Osteoblast (primary cell): Measurements from ENCODE around the gene DCTN5. TPM values are rescaled to one million over a fixed set of nuclear protein-coding genes. Genes with fewer than 3 reads are reported as not detected.

Source experiments
- DNase-seq: peaks from one replicate; pipeline ENCODE4 v3.0.0; 2011; ENCODE audit warnings: low spot score, mixed read lengths; ENCODE audit not compliant: insufficient read length; ENCODE audit errors: missing footprints
- H2AFZ ChIP-seq: 2 replicates; pipeline ENCODE4 v1.6.0; 2011; ENCODE audit warnings: mild to moderate bottlenecking, low read length
- H3K27ac ChIP-seq: 2 replicates; pipeline ENCODE4 v1.5.1; 2011; ENCODE audit warnings: mild to moderate bottlenecking, low read depth, low read length, moderate library complexity
- H3K27me3 ChIP-seq: 2 replicates; pipeline ENCODE4 v1.6.0; 2012; ENCODE audit warnings: mild to moderate bottlenecking, control low read depth, inconsistent platforms, low read length, moderate library complexity; ENCODE audit not compliant: insufficient read depth
- H3K36me3 ChIP-seq: 2 replicates; pipeline ENCODE4 v1.5.1; 2011; ENCODE audit warnings: mild to moderate bottlenecking, low read length, control low read depth, moderate library complexity; ENCODE audit not compliant: insufficient read depth
- H3K4me1 ChIP-seq: 2 replicates; pipeline ENCODE4 v1.5.1; 2011; ENCODE audit warnings: mild to moderate bottlenecking, low read length, control low read depth, moderate library complexity; ENCODE audit not compliant: insufficient read depth
- H3K4me2 ChIP-seq: 2 replicates; pipeline ENCODE4 v1.6.0; 2011; ENCODE audit warnings: mild to moderate bottlenecking, low read length; ENCODE audit not compliant: insufficient read depth
- H3K4me3 ChIP-seq: fragments of 200-600 bp; sonication (generic); 3 replicates; pipeline ENCODE4 v1.5.1; 2012; ENCODE audit warnings: mild to moderate bottlenecking, low read length, inconsistent platforms; ENCODE audit not compliant: insufficient read depth
- H3K79me2 ChIP-seq: 2 replicates; pipeline ENCODE4 v1.6.0; 2012; ENCODE audit warnings: mild to moderate bottlenecking, low read length, control low read depth, inconsistent platforms; ENCODE audit not compliant: insufficient read depth
- H3K9me3 ChIP-seq: 2 replicates; pipeline ENCODE4 v1.5.1; 2011; ENCODE audit warnings: low read depth, low read length, control low read depth
- H4K20me1 ChIP-seq: 2 replicates; pipeline ENCODE4 v1.6.0; 2012; ENCODE audit warnings: mild to moderate bottlenecking, low read length, control low read depth; ENCODE audit not compliant: insufficient read depth
- CTCF ChIP-seq: IDR thresholded peaks from 2 replicates; pipeline ENCODE4 v1.5.1; 2011; ENCODE audit warnings: mild to moderate bottlenecking, low read depth, low read length, moderate library complexity; ENCODE audit errors: extremely low read depth
- total RNA-seq: library from RNA; depleted of rRNA; stranded (reverse); fragments of >200 nt; gene quantifications from 2 replicates; pipeline ENCODE4 v1.2.3, GENCODE V29; 2012

DCTN5 gene
- total RNA-seq, 1 donor, result 35.5 TPM

- no peaks in the 10 kb centered on the region for H4K20me1 ChIP-seq
- no peak overlapping the region for H3K27ac ChIP-seq
- no peaks in the 10 kb centered on the region for H3K9me3 ChIP-seq
- no peak for DNase-seq
- no peak overlapping the region for H3K4me2 ChIP-seq
- no peaks in the 10 kb centered on the region for H3K27me3 ChIP-seq
- H3K36me3 ChIP-seq, result peaks cover 58% of the 10 kb centered on the region
- no peak overlapping the region for H2AFZ ChIP-seq
- no peak for TF ChIP-seq CTCF
- H3K4me1 ChIP-seq, result peaks cover 6% of the 10 kb centered on the region
- H3K79me2 ChIP-seq, result peaks cover 3% of the 10 kb centered on the region
- no peak overlapping the region for H3K4me3 ChIP-seq
Observed at GRCh38 chr16:23689442-23690187, 48.3 kb downstream of the DCTN5 start.

- no peak overlapping the region for H3K4me2 ChIP-seq
- H3K36me3 ChIP-seq, result peaks cover 46% of the 10 kb centered on the region
- H3K27me3 ChIP-seq, result no peaks in the 10 kb centered on the region
- H3K27ac ChIP-seq, result no peak overlapping the region
- no peaks in the 10 kb centered on the region for H3K9me3 ChIP-seq
- TF ChIP-seq CTCF, result no peak
- H4K20me1 ChIP-seq, result no peaks in the 10 kb centered on the region
- H3K4me1 ChIP-seq, result peaks cover 6% of the 10 kb centered on the region
- H2AFZ ChIP-seq, result no peak overlapping the region
- no peak overlapping the region for H3K4me3 ChIP-seq
- DNase-seq, result peak; percentile 48
- H3K79me2 ChIP-seq, result no peaks in the 10 kb centered on the region
Observed at GRCh38 chr16:23690771-23691482, 49.7 kb downstream of the DCTN5 start.

- no peak overlapping the region for H3K4me3 ChIP-seq
- peak; percentile 90 for DNase-seq
- no peak overlapping the region for H3K4me2 ChIP-seq
- no peaks in the 10 kb centered on the region for H3K27me3 ChIP-seq
- H4K20me1 ChIP-seq, result no peaks in the 10 kb centered on the region
- no peak overlapping the region for H2AFZ ChIP-seq
- no peak for TF ChIP-seq CTCF
- H3K36me3 ChIP-seq, result peaks cover 39% of the 10 kb centered on the region
- H3K27ac ChIP-seq, result no peak overlapping the region
- H3K4me1 ChIP-seq, result peaks cover 6% of the 10 kb centered on the region
- H3K79me2 ChIP-seq, result no peaks in the 10 kb centered on the region
- H3K9me3 ChIP-seq, result no peaks in the 10 kb centered on the region
Observed at GRCh38 chr16:23691483-23692189, 50.4 kb downstream of the DCTN5 start.
